Measurements from ENCODE around the gene CRNKL1. TPM values are rescaled to one million over a fixed set of nuclear protein-coding genes. Genes with fewer than 3 reads are reported as not detected.

Gene CRNKL1
- total RNA-seq, 1 experiment from 2014 or later: 20.3 TPM

Other genes with a start within 250 kb of the CRNKL1 start
- gene NAA20, start 35.1 kb downstream of the CRNKL1 start, total RNA-seq (2014; rRNA removed; shearing (Covaris generic)): 63.2 and 83.4 TPM in 2 replicates
- gene CFAP61, start 66 bp upstream of the CRNKL1 start, total RNA-seq (2014; rRNA removed; shearing (Covaris generic)): 0.62 TPM in 1 of 2 replicates, not detected in the other